ENCODE measurements around the gene CERK.

- TF ChIP-seq CTCF (IDR thresholded peaks at IDR 0.05) (no peak), POLR2A (IDR thresholded peaks at IDR 0.05) (no peak), POLR2AphosphoS5 (IDR thresholded peaks at IDR 0.05) (no peak)
Measured at GRCh38 chr22:46783721-46784120, 45.7 kb upstream of the CERK start.
